ENCODE data around the gene TLR9.

DNA sequence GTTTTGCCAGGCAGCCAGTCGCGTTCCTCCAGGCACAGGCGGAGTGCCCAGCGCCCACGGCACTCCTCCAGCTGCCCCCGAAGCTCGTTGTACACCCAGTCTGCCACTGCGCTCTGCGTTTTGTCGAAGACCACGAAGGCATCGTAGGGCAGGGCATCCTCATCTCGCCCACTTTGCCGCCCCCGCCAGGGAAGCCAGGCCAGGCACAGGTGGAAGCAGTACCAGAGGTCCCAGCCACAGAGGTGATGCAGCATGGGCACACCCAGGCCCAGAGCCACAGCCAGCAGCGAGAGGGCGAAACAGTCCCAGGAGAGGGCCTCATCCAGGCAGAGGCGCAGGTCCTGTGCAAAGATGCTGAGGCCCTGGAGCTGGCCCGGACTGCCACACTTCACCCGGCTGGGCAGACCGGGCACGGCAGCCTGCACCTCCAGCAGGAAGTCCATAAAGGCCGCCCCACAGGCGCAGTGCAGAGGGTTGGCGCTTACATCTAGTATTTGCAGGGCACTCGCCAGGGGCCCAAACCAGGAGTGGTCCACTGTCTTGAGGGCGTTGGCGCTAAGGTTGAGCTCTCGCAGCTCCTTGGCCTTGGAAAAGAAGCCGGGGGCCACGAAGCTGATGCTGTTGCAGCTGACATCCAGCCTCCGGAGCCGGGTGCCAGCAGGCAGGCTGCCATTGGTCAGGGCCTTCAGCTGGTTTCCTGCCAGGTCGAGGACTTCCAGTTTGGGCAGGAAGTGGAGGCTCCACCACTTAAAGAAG lies 3.7 kb downstream of the TLR9 start:
- TF ChIP-seq, protein P1, sequence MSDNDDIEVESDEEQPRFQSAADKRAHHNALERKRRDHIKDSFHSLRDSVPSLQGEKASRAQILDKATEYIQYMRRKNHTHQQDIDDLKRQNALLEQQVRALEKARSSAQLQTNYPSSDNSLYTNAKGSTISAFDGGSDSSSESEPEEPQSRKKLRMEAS (IDR thresholded peaks at IDR 0.05): no peak
- TF ChIP-seq, protein P2, sequence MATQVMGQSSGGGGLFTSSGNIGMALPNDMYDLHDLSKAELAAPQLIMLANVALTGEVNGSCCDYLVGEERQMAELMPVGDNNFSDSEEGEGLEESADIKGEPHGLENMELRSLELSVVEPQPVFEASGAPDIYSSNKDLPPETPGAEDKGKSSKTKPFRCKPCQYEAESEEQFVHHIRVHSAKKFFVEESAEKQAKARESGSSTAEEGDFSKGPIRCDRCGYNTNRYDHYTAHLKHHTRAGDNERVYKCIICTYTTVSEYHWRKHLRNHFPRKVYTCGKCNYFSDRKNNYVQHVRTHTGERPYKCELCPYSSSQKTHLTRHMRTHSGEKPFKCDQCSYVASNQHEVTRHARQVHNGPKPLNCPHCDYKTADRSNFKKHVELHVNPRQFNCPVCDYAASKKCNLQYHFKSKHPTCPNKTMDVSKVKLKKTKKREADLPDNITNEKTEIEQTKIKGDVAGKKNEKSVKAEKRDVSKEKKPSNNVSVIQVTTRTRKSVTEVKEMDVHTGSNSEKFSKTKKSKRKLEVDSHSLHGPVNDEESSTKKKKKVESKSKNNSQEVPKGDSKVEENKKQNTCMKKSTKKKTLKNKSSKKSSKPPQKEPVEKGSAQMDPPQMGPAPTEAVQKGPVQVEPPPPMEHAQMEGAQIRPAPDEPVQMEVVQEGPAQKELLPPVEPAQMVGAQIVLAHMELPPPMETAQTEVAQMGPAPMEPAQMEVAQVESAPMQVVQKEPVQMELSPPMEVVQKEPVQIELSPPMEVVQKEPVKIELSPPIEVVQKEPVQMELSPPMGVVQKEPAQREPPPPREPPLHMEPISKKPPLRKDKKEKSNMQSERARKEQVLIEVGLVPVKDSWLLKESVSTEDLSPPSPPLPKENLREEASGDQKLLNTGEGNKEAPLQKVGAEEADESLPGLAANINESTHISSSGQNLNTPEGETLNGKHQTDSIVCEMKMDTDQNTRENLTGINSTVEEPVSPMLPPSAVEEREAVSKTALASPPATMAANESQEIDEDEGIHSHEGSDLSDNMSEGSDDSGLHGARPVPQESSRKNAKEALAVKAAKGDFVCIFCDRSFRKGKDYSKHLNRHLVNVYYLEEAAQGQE (IDR thresholded peaks at IDR 0.05; ENCODE audit: low read depth): no peak
- TF ChIP-seq TCF12 (IDR thresholded peaks at IDR 0.05; ENCODE audit: low read depth) (no peak), NFIC (IDR thresholded peaks at IDR 0.05) (no peak), EP300 (IDR thresholded peaks at IDR 0.05; ENCODE audit: borderline replicate concordance) (no peak)

Data from Ishikawa (cell line).